Liver (tissue), 9 donors: Measurements from ENCODE around the gene ERP27. TPM values are rescaled to one million over a fixed set of nuclear protein-coding genes. Genes with fewer than 3 reads are reported as not detected.

Experiments used
- DNase-seq: peaks from one replicate; pipeline ENCODE4 v3.0.0-alpha.2; 2017; ENCODE audit warnings: low spot score
- H3K27ac ChIP-seq, 2 donors: one replicate each; pipeline ENCODE4 v1.7.0; 2013; ENCODE audit warnings: inconsistent platforms in 2 of 2, low read length in 2 of 2, control low read depth in 1 of 2, low read depth in 1 of 2, mild to moderate bottlenecking in 1 of 2
- H3K27me3 ChIP-seq, 4 donors: one replicate each; pipeline versions ENCODE4 v1.6.1 to v1.7.0; 2013; ENCODE audit warnings: low read length in 3 of 4, inconsistent platforms in 1 of 4, mild to moderate bottlenecking in 1 of 4, moderate library complexity in 1 of 4; ENCODE audit not compliant: control insufficient read depth in 4 of 4, insufficient read depth in 4 of 4
- H3K36me3 ChIP-seq, 4 donors: one replicate each; pipeline versions ENCODE4 v1.6.1 to v1.7.0; 2013; ENCODE audit warnings: low read length in 3 of 4, mild to moderate bottlenecking in 3 of 4, low read depth in 1 of 4, moderate library complexity in 1 of 4; ENCODE audit not compliant: control insufficient read depth in 4 of 4, insufficient read depth in 3 of 4
- H3K4me1 ChIP-seq, 4 donors: one replicate each; pipeline versions ENCODE4 v1.6.1 to v1.7.0; 2013; ENCODE audit warnings: low read length in 3 of 4, mild to moderate bottlenecking in 3 of 4, moderate library complexity in 1 of 4; ENCODE audit not compliant: control insufficient read depth in 4 of 4, insufficient read depth in 4 of 4
- H3K4me3 ChIP-seq, 3 donors: one replicate each; pipeline versions ENCODE4 v1.6.1 to v1.7.0; 2013; ENCODE audit warnings: low read length in 3 of 3, control low read depth in 1 of 3, low read depth in 1 of 3, mild to moderate bottlenecking in 1 of 3
- H3K9ac ChIP-seq, 2 donors: one replicate each; pipeline ENCODE4 v1.7.0; 2013; ENCODE audit warnings: low read length in 2 of 2, mild to moderate bottlenecking in 2 of 2, moderate library complexity in 2 of 2, control low read depth in 1 of 2, low read depth in 1 of 2
- H3K9me3 ChIP-seq, 4 donors: one replicate each; pipeline versions ENCODE4 v1.6.1 to v1.7.0; 2013; ENCODE audit warnings: low read length in 3 of 4; ENCODE audit not compliant: control insufficient read depth in 4 of 4
- ATF3 ChIP-seq: IDR thresholded peaks from 2 replicates; pipeline ENCODE4 v1.6.1; 2016; ENCODE audit warnings: antibody characterized with exemption
- CTCF ChIP-seq: fragments of 150-350 bp; IDR thresholded peaks from 2 replicates; pipeline ENCODE4 v1.5.1; 2017; ENCODE audit warnings: improper control_type of control experiment, low read depth, low read length; ENCODE audit not compliant: missing input control
- EGR1 ChIP-seq, 2 donors: IDR thresholded peaks; 2 replicates each; pipeline ENCODE4 v1.6.1; 2016 to 2018; ENCODE audit warnings: antibody characterized with exemption in 2 of 2, low read depth in 2 of 2
- FOXA1 ChIP-seq: IDR thresholded peaks from 2 replicates; pipeline ENCODE4 v1.6.1; 2016; ENCODE audit warnings: antibody characterized with exemption
- FOXA2 ChIP-seq: IDR thresholded peaks from 2 replicates; pipeline ENCODE4 v1.6.1; 2016; ENCODE audit warnings: antibody characterized with exemption
- GABPA ChIP-seq, 2 donors: IDR thresholded peaks in 1 of 2; conservative IDR thresholded peaks in 1 of 2; 2 replicates each; pipeline ENCODE4 v1.6.1; 2016; ENCODE audit warnings: antibody characterized with exemption in 2 of 2, mild to moderate bottlenecking in 1 of 2, moderate library complexity in 1 of 2
- HNF4A ChIP-seq, 2 donors: conservative IDR thresholded peaks; 2 replicates each; pipeline ENCODE4 v1.6.1; 2016; ENCODE audit warnings: antibody characterized with exemption in 2 of 2, mild to moderate bottlenecking in 2 of 2
- HNF4G ChIP-seq: IDR thresholded peaks from 2 replicates; pipeline ENCODE4 v1.6.1; 2016; ENCODE audit warnings: antibody characterized with exemption
- JUND ChIP-seq, 2 donors: IDR thresholded peaks; 2 replicates each; pipeline ENCODE4 v1.6.1; 2016; ENCODE audit warnings: antibody characterized with exemption in 2 of 2
- MAX ChIP-seq: IDR thresholded peaks from 2 replicates; pipeline ENCODE4 v1.6.1; 2016; ENCODE audit warnings: antibody characterized with exemption
- NR2F2 ChIP-seq: IDR thresholded peaks from 2 replicates; pipeline ENCODE4 v1.6.1; 2016; ENCODE audit warnings: antibody characterized with exemption
- RAD21 ChIP-seq, 2 donors: IDR thresholded peaks; 2 replicates each; pipeline ENCODE4 v1.6.1; 2016; ENCODE audit warnings: antibody characterized with exemption in 2 of 2, mild to moderate bottlenecking in 2 of 2
- REST ChIP-seq: IDR thresholded peaks from 2 replicates; pipeline ENCODE4 v1.6.1; 2016; ENCODE audit warnings: antibody characterized with exemption, mild to moderate bottlenecking
- RXRA ChIP-seq, 2 donors: IDR thresholded peaks; 2 replicates each; pipeline ENCODE4 v1.6.1; 2017 to 2018; ENCODE audit warnings: antibody characterized with exemption in 2 of 2, mild to moderate bottlenecking in 1 of 2
- SP1 ChIP-seq: IDR thresholded peaks from 2 replicates; pipeline ENCODE4 v1.6.1; 2018; ENCODE audit warnings: antibody characterized with exemption, mild to moderate bottlenecking
- TAF1 ChIP-seq: conservative IDR thresholded peaks from 2 replicates; pipeline ENCODE4 v1.6.1; 2016; ENCODE audit warnings: antibody characterized with exemption, mild to moderate bottlenecking
- YY1 ChIP-seq: IDR thresholded peaks from 2 replicates; pipeline ENCODE4 v1.6.1; 2016; ENCODE audit warnings: antibody characterized with exemption, mild to moderate bottlenecking
- ZBTB33 ChIP-seq: IDR thresholded peaks from 2 replicates; pipeline ENCODE4 v1.6.1; 2016; ENCODE audit warnings: antibody characterized with exemption
- WGBS: extraction: QIAGEN DNeasy Blood & Tissue Kit; methylation state at CpG from one replicate; pipeline ENCODE4 v1.1.7; 2013; 5-methylcytosine and 5-hydroxymethylcytosine counted together
- polyA plus RNA-seq, 2 donors: library from polyadenylated mRNA; stranded (reverse) in 1 of 2; unstranded in 1 of 2; fragments of 200-250 nt in 1 of 2; fragments of >200 nt in 1 of 2; fragmentation: Nextera tagmentation in 1 of 2; extraction: Ambion mirVana in 1 of 2; gene quantifications; one replicate each; pipeline versions ENCODE4 v1.2.1 to v1.2.3, GENCODE V29; 2013 to 2015
- total RNA-seq, 2 donors: library from RNA; depleted of rRNA; stranded (reverse); fragments of >200 nt; gene quantifications; one replicate each; pipeline ENCODE4 v1.2.3, GENCODE V29; 2014
- donor health status: healthy.
- donor health status: healthy.
- donor health status: healthy.
- donor health status: healthy.
- donor health status: healthy.

The ERP27 gene
- total and polyA plus RNA-seq, 4 donors, result 0.14 to 5.8 (median 0.51) TPM

- no peak for TF ChIP-seq RAD21 (IDR thresholded peaks at IDR 0.05)
- TF ChIP-seq JUND (IDR thresholded peaks at IDR 0.05), result no peak
- no peak for TF ChIP-seq EGR1 (IDR thresholded peaks at IDR 0.05; ENCODE audit: low read depth in 2 of 2)
- no peak for TF ChIP-seq RXRA (IDR thresholded peaks at IDR 0.05)
- no peak for TF ChIP-seq REST
- TF ChIP-seq ZBTB33, result no peak
- TF ChIP-seq FOXA2, result no peak
- no peak for TF ChIP-seq NR2F2
- TF ChIP-seq SP1, result no peak
- no peak for TF ChIP-seq FOXA1
- TF ChIP-seq MAX, result no peak
- no peak for TF ChIP-seq ATF3
- no peak for TF ChIP-seq TAF1
- no peak for TF ChIP-seq HNF4G
- no peak for TF ChIP-seq CTCF
- no peak for TF ChIP-seq HNF4A (conservative IDR thresholded peaks at IDR 0.05)
- no peak for TF ChIP-seq YY1
- TF ChIP-seq GABPA (IDR thresholded peaks at IDR 0.05 in 1 of 2, conservative IDR thresholded peaks at IDR 0.05 in 1 of 2), result no peak
- Histone ChIP-seq H3K36me3 (no peaks in the 10 kb centered on the region), H3K9ac (no peak overlapping the region), H3K4me3 (no peak overlapping the region), H3K4me1 (no peaks in the 10 kb centered on the region), H3K9me3 (no peaks in the 10 kb centered on the region), H3K27ac (no peak overlapping the region), H3K27me3 (no peaks in the 10 kb centered on the region)
- WGBS, result 87% methylated on average over 3 of the region's 3 CpGs
- DNase-seq, result no peak
Observed at GRCh38 chr12:14974633-14975032, 36.3 kb upstream of the ERP27 start.
